Measurements from ENCODE around the gene ZMIZ1.
A peak's percentile ranks its signal among the peaks of the same experiment; 100 is the strongest.

ZMIZ1 gene

DNA sequence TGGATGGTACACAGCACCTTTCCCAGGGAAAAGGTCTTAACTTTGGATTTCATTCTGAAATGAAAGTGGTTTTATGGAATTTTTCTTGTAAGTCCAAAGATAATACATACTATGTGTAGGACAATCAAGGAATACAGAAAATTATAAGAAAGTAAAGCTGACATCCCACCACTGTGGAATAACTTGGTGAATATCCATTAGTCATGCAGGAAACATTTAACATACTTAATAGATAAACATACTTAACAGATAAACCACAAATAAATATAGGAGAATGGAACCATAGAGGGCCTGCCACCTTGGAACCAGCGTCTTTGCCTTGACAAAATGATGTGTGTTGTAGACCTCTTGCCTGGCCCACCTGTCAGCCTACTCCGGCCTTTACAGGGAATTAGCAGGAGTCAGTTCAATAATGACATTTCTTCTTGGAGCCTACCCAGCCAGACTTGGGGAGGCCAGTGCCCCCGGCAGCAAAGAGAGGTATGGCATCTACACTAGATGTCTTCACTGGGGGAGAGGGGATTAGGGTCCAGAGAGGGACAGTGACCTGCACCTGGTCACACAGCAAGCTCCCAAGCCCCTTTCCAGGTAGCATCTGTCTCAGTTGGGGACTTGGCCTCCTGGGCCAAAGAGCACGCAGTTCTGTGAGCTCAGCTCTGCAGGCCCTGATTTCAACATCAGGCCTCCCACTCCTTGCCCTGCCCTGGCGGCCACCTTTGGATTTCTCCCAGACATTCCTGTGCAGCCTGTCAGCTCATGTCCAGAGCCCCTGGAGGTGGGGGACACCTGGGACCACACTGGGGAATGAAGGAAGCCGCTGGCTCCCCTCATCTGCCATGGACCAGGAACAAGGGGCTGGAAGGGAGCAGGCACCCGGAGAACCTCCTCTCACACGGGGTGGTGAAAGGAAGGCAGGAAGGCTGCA lies 165.9 kb downstream of the ZMIZ1 start:
- DNase-seq (ENCODE audit: low spot score), result no peak

GRCh38 chr10:79235765-79236432 lies 167.1 kb downstream of the ZMIZ1 start:
- no peak for DNase-seq (ENCODE audit: low spot score)

GRCh38 chr10:79236433-79236765 lies 167.6 kb downstream of the ZMIZ1 start:
- DNase-seq (ENCODE audit: low spot score), result no peak

DNA sequence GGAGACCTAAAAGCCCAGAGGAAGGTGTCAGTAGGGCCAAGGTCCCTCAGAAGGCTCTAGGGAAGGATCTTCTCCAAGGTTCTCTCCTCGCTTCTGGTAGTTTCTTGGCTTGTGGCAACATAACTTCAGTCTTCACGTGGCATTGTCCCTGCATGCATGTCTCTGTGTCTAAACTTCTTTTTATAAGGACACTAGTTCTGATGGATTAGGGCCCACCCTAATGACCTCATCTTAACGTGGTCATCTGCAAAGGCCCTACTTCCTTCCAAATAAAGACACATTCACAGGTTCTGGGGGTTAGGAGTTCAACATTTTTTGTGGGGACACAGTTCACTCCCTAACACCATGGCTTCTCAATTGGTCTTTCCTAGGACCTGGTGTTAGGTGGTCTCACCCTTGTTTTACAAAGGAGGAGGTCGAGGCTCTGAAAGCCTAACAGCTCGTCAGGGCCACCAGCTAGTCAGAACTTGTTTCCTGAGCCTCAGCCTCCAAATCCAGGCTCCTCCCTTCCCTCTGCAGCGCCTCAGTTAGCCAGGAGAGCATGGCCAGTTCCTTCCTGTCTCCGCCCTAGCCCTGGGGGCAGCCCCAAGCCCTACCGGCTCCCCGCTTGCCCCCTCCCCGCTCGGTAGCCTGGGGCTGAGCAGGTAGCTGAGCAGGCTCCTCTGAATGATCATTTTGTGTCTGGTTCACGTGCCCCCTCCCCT lies 168.8 kb downstream of the ZMIZ1 start:
- peak; percentile 18 for DNase-seq (ENCODE audit: low spot score)

DNA sequence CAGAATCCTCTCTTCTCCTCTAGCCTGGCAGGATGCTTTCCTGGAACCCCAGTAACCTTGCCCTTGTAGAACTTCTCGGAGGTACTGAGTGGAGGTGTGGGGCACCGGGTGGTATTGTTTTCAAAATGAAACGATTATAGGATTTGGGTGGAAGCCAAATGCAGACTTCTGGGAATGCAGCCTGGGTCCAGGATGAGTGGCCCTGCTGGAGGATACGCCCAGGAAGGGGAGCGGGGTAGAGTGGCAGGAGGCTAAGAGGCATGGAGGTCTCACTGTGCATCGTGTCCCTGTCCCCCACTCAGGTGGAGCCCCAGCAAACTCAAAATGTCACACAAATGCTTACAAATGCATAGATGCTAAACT lies 169.4 kb downstream of the ZMIZ1 start:
- DNase-seq (ENCODE audit: low spot score), result no peak

DNA sequence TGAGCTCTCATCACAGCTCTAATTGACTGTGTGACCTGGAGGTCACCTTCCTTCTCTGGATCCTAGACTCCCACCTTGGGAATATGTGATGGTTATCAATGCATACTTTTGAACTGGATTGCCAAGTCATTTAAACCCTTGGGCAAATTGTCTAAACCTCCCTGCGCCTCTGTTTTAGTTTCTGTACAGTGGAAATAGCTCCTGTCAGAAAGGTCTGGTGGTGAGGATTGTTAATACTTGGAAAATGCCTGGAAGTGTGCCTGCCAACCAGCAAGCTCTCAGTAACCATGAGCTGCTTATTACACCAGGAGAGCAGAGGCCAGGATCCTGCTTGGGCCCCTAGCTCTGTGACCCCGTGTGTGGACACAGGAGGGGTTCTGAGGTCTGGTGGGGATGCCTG lies 169.8 kb downstream of the ZMIZ1 start:
- no peak for DNase-seq (ENCODE audit: low spot score)

DNA sequence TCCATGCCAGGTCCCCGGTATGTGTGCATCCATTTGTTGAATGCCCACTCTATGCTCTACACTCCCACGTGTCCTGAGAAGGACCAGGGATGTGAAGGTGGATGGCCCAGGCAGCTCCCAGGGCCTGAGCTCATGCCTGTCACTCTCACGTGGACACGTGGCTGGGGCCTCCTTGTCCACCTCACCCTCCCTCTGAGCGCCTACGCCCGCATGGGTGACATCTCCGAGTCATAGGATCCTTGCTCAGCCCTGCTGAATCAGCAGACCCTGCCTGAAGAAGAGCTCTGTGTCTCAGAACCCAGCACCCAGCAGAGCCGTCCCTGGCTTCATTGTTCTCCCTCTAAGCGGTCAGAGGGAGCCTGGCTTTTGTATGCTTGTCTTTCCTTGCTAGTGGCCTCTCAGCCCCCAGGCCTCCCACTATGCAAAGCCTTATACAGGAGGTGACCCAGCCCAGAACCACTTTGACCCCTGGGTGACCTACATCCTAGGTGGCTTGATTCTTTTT lies 170.6 kb downstream of the ZMIZ1 start:
- DNase-seq (ENCODE audit: low spot score), result peak; percentile 74

DNA sequence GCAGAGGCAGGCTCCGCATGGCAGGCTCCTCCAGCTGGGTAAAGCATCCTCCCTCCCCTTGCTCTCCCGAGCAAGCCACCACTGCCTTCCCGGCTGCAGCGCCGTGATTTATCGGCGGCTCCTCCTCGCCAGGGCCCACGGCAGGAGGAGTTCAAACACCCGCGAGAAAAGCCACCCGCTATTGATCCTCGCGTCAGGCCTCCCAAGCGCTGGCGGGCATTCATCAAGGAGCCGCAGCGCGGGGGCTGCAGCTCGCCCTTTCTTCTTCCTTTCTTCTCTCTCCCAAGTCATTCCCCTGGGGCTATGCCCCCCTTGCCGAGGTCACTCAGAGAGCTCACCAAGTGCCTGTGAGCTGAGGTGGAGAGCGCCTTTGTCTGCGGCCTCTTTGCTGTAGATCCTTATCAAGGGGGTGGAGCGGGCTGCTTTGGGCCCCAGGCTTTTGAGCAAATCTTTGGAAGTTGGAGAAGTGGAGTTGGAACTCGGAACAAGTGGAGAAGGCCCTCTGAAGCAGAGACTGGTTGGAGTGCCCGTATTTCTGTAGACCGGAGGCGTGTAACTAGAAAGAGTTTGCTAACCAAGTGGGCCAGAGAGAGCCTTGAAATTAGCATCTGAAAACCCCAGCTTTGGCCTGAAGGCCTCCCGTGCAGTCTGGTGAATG lies 171.3 kb downstream of the ZMIZ1 start:
- peak; percentile 21 for DNase-seq (ENCODE audit: low spot score)

DNA sequence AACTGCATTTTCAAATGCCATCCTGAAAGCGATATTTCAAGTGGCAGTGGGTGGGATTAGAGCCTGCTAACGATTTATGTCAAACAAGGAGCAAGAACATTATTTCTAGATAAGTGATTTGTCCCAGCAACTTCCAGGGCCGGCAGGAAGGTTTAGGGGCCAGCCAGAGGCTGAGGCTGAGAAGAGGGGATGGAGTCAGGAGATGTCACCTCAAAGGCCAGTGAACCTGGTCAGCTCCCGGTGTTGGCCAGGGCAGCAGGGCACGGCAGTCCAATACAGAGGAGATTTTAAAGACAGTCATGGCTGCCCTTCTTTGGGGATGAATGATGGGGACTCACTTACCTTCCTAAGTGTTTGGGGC lies 172.8 kb downstream of the ZMIZ1 start:
- no peak for DNase-seq (ENCODE audit: low spot score)

DNA sequence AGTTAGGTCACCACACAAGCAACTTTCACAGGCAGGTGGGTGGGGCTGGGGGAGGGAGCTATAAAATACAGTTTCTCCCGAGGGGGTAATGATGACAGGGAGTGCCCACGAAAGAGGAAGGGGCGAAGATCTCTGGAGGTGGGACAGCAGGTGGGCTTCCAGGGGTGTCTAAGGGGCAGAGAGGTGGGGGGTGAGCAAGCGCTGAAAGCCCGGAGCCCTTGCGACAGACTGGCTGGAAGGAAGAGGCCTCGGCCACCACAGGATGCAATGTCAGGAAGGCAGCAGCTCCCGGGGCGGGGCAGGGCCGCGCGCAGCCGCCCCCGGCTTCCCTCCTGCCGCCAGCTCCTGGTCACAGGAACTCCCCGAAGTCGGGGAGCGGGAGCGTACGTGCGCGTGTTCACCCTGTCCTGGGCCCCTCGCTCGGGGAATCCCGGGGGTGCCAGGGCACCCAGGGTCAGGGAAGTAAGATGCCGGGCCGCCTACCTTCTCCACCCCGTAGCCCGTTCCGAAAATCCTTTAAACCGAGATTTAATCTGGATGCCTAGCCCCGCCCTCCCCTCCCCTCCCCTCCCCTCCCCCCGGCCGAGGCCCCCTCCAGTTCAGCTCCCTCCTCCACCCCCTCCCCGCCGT lies 173.3 kb downstream of the ZMIZ1 start:
- DNase-seq (ENCODE audit: low spot score), result peak; percentile 42

GRCh38 chr10:79242620-79243152 lies 173.9 kb downstream of the ZMIZ1 start:
- peak; percentile 47 for DNase-seq (ENCODE audit: low spot score)

- no peak for DNase-seq (ENCODE audit: low spot score)
Measured at GRCh38 chr10:79243181-79244067, 174.7 kb downstream of the ZMIZ1 start.

DNA sequence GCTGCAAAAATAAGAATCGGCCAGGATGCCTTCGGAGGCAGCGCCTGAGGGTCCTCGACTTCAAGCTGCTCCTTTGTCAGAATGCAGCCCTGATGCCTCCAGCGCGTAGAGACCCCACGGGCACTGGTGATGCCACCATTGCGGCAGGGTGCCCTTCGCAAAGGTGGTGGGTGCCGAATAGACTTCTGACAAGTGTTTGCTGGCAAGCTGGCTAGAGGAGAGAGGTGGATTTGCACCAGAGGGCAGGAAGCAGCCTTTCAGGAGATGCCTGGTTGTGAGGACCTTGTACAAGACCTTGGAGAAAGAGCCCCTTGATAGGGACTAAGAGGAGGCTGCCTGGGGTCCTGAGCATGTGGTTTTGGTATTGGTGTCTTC lies 175.3 kb downstream of the ZMIZ1 start:
- no peak for DNase-seq (ENCODE audit: low spot score)

GRCh38 chr10:79244841-79245504 lies 176.2 kb downstream of the ZMIZ1 start:
- no peak for DNase-seq (ENCODE audit: low spot score)

GRCh38 chr10:79245539-79246208 lies 176.9 kb downstream of the ZMIZ1 start:
- no peak for DNase-seq (ENCODE audit: low spot score)

GRCh38 chr10:79246209-79246581 lies 177.4 kb downstream of the ZMIZ1 start:
- peak; percentile 25 for DNase-seq (ENCODE audit: low spot score)

DNA sequence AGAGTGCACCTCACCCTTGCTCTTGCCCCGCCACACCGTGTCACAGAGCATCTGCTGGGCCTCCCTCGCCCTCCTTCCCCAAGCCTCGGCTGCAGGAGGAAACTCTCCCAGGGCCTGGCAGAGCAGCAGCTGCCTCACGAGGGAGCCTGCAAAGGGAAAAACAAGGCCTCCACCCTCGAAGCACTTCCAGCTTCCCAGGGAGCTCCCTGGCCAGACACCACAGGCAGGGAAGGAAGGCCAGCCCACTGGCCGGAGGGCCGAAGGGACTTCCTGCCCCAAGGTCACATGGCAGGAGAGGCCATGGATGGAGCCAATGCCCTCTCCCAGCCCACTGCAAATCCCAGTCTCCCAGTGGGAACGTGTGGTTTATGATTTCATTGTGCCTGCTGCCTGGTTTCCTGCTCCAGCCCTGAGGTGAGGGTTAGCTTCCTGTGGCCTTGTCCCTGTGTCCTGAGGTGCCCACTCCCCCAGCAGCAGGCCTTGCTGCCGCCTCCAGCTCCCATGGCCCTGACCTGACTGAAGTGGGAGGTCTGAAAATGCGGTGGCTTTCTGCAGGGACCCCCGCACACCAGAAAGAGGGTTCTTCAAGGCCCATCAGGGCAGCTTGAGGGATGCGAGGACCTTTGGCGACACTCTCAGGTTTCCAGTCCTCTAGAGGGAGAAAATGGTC lies 178.0 kb downstream of the ZMIZ1 start:
- DNase-seq (ENCODE audit: low spot score), result no peak

DNA sequence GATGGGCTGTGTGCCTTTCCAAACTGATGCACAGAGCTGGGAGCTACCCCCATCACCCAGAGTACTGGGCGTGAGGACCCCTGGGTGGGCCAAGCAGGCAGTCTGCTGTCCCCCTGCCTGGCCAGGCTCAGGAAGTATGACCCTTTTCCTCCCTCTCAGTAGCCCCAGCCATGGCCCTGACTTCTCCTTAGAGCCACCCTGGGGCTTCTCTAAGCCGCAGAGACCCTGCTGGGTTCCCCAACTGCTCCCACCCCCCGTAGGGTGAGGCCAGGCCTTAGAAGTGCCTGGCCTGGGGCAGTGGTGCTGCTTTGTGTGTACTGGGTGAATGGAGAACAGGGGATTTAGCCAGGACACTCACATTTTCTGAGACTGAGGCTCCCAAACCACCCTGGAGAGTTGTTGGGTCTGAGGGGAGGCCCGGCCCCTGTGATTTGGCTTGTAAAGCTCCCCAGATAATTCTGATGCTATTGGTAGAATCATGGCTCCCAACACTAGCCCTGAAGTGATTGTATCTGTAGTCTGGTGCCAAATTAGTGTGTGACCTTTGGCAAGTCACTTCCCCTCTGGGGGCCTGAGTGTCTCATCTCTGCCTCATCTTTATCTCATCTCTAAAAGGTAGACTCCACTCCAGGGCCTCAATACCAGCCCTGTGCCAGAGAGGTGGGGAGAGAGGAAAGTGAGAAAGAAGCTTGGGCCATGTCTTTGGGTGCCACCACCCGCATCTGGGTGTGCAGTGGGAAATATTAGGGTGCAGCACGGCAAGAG lies 178.8 kb downstream of the ZMIZ1 start:
- DNase-seq (ENCODE audit: low spot score), result no peak
